Endothelial cell of umbilical vein (primary cell): Measurements from ENCODE around the gene CELSR1.

Experiments
- CTCF ChIP-seq, 2 donors: IDR thresholded peaks; 1 replicate in 1 of 2; 2 replicates in 1 of 2; pipeline ENCODE4 v1.5.1; 2011; ENCODE audit warnings: low read length in 2 of 2, mild to moderate bottlenecking in 2 of 2, moderate library complexity in 2 of 2, control low read depth in 1 of 2, inconsistent platforms in 1 of 2, low read depth in 1 of 2; ENCODE audit not compliant: insufficient read depth in 1 of 2; ENCODE audit errors: extremely low read depth in 1 of 2
- EZH2 ChIP-seq: IDR thresholded peaks from 2 replicates; pipeline ENCODE4 v1.6.1; 2012; ENCODE audit warnings: borderline replicate concordance, low read depth, mild to moderate bottlenecking, moderate library complexity, low read length, inconsistent platforms; ENCODE audit not compliant: severe bottlenecking
- FOS ChIP-seq: IDR thresholded peaks from 2 replicates; pipeline ENCODE4 v1.6.1; 2011; ENCODE audit warnings: mild to moderate bottlenecking, low read length, moderate library complexity, borderline replicate concordance; ENCODE audit not compliant: insufficient read depth
- GATA2 ChIP-seq: IDR thresholded peaks from 2 replicates; pipeline ENCODE4 v1.7.0; 2011; ENCODE audit warnings: low read depth, mild to moderate bottlenecking, moderate library complexity, mixed read lengths, low read length; ENCODE audit not compliant: insufficient read length, insufficient read depth
- MYC ChIP-seq: IDR thresholded peaks from one replicate; pipeline ENCODE4 v1.6.1; 2011; ENCODE audit warnings: mild to moderate bottlenecking, low read depth, low read length
- POLR2A ChIP-seq: IDR thresholded peaks from 2 replicates; pipeline ENCODE4 v1.6.1; 2012; ENCODE audit warnings: low read depth, mild to moderate bottlenecking, control low read depth, low read length
- POLR2AphosphoS5 ChIP-seq: IDR thresholded peaks from 2 replicates; pipeline ENCODE4 v1.6.1; 2012; ENCODE audit warnings: low read depth, mild to moderate bottlenecking, control low read depth, low read length, moderate library complexity; ENCODE audit not compliant: insufficient read depth

GRCh38 chr22:46350646-46351045, 186.8 kb downstream of the CELSR1 start:
- TF ChIP-seq CTCF (IDR thresholded peaks at IDR 0.05; ENCODE audit: extremely low read depth in 1 of 2, insufficient read depth in 1 of 2, low read depth in 1 of 2, low read length in 2 of 2) = no peak
- no peak for TF ChIP-seq POLR2A
- no peak for TF ChIP-seq MYC
- TF ChIP-seq FOS = no peak
- TF ChIP-seq GATA2 = no peak
- no peak for TF ChIP-seq EZH2
- TF ChIP-seq POLR2AphosphoS5 = no peak
